ENCODE data around the gene HMGB2.

Gene HMGB2

DNA sequence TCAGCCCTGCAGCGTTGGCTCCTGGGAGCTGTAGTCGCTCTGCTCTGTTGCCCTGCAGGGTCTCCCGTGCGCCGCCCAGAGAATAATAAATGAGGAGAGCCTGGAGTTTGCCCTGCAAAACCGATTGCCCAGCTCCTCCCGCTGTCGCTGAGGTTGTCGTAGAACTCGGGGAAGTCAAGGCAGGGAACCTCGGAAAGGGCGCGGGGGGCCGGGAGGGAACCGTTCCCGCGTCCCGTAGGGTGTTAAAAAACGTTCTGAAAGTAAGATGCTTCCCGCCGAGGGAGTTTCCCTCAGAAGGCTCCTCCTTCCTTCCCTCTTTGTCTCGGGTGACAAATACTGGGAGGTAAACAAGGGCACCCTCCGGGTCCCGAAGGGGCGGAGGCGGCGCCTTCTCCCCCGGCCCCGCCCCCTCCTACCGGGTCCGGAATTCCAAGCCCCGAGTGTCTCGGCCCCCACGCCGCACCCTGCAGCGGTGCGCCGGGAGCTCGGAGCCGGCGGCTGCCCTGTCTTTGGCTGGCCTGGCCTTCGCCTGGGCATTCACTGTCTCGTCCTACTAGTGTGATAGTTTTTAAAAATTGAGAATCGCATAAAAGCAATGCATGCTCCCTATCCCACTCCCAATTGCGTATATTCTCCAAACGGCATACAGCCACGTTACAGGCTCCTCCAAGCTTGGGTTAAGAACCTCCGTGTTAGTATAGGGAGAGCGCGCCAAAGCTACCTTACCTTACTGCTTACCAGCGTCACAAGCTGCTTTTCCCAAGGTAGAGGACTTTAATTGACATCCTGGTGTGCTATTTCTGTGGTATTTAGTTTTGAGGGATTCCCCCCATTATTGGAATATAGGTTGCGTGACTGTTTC lies 964 bp upstream of the HMGB2 start:
- DNase-seq (ENCODE audit: low read depth), result peak; percentile 92
- TF ChIP-seq, protein P1, sequence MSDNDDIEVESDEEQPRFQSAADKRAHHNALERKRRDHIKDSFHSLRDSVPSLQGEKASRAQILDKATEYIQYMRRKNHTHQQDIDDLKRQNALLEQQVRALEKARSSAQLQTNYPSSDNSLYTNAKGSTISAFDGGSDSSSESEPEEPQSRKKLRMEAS (IDR thresholded peaks at IDR 0.05; ENCODE audit: low read depth, low read length), result peak; percentile 62
- TF ChIP-seq POLR2A (IDR thresholded peaks at IDR 0.05; ENCODE audit: extremely low read depth, insufficient read length), result peak; percentile 57
- no peak for TF ChIP-seq CTCF (IDR thresholded peaks at IDR 0.05; ENCODE audit: low read depth, low read length)
- peak; percentile 57 for TF ChIP-seq MYC (IDR thresholded peaks at IDR 0.05; ENCODE audit: low read depth, low read length)
- peak overlapping the region; percentile 73 for H3K4me3 ChIP-seq (ENCODE audit: low read depth, low read length)

DNA sequence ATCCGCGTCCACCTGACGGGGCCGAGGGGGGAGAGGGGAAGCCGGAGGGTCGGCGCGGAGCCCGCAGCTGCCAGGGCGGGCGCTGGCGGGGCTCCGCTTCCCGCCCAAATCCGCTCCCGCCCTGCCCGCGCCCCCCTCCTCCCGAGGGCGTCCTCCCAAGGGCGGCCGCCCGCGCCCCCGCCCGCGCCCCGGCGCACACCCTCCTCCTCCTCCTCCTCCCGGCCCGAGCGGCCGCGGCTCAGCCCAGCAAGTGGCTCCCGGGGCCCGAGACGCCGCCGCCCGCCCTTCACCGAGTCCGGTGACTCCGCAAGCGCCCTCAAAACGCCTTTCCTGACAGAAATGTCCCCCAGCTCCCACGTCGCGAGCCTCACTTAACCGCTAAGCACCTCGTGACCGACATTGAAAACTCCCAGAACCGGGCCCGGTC lies 487 bp downstream of the HMGB2 start:
- TF ChIP-seq MYC (IDR thresholded peaks at IDR 0.05; ENCODE audit: low read depth, low read length) (no peak), CTCF (IDR thresholded peaks at IDR 0.05; ENCODE audit: low read depth, low read length) (no peak), POLR2A (IDR thresholded peaks at IDR 0.05; ENCODE audit: extremely low read depth, insufficient read length) (no peak)
- TF ChIP-seq, protein P1 (IDR thresholded peaks at IDR 0.05; ENCODE audit: low read depth, low read length), result no peak
- DNase-seq (ENCODE audit: low read depth), result peak; percentile 70
- H3K4me3 ChIP-seq (ENCODE audit: low read depth, low read length), result peak overlapping the region; percentile 99

DNA sequence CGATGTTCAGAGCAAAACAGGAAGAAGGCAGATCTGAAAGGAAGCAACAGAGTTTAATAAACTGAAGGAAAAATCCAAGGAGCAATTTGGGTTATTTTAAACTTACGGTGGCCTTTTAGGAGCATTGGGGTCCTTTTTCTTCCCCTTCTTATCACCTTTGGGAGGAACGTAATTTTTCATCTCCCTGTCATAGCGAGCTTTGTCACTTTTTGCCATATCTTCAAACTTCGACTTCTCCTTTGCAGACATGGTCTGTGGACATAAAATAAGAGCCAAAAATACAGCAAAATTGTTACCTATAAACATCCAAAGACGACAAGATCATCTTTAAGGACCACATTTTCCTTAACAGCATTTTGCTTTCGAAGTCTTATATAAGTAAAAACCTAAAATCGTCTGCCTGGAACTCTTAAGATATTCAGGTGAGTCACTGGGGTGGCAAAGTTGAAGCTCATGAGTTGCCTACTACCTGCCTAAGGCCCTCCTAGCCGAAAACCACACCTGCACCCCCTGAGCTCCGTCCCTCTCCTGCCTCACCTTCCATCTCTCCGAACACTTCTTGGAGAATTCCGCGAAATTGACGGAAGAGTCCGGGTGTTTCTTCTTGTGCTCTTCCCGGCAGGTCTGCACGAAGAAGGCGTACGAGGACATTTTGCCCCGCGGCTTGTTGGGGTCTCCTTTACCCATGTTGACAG lies 1.0 kb downstream of the HMGB2 start:
- peak overlapping the region; percentile 99 for H3K4me3 ChIP-seq (ENCODE audit: low read depth, low read length)
- no peak for DNase-seq (ENCODE audit: low read depth)
- TF ChIP-seq CTCF (IDR thresholded peaks at IDR 0.05; ENCODE audit: low read depth, low read length) (no peak), POLR2A (IDR thresholded peaks at IDR 0.05; ENCODE audit: extremely low read depth, insufficient read length) (no peak), MYC (IDR thresholded peaks at IDR 0.05; ENCODE audit: low read depth, low read length) (no peak)
- TF ChIP-seq, protein P1 (IDR thresholded peaks at IDR 0.05; ENCODE audit: low read depth, low read length), result no peak

- DNase-seq (ENCODE audit: low read depth), result peak; percentile 47
- H3K4me3 ChIP-seq (ENCODE audit: low read depth, low read length), result peak overlapping the region; percentile 99
- no peak for TF ChIP-seq CTCF (IDR thresholded peaks at IDR 0.05; ENCODE audit: low read depth, low read length)
- TF ChIP-seq, protein P1 (IDR thresholded peaks at IDR 0.05; ENCODE audit: low read depth, low read length), result no peak
- TF ChIP-seq MYC (IDR thresholded peaks at IDR 0.05; ENCODE audit: low read depth, low read length), result no peak
- TF ChIP-seq POLR2A (IDR thresholded peaks at IDR 0.05; ENCODE audit: extremely low read depth, insufficient read length), result no peak
Observed at GRCh38 chr4:173332021-173332487, 2.1 kb downstream of the HMGB2 start.

DNA sequence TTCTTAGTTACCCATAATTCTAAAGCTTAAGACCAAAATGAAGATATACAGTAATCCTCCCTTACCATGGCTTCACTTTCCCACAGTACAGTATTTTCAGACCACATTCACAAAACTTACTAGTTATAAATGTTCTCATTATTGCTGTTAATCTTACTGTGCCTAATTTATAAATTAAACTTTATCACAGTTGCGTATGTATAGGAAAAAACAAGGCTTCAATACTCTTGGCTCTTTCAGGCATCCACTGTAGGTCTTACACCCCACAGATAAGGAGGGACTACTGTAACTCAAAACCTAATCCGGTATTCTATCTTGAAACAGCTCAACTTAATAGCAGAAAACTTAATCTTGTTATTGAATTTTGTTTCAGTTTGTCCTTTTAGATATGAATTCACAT lies 3.6 kb downstream of the HMGB2 start:
- no peak for DNase-seq (ENCODE audit: low read depth)
- H3K4me3 ChIP-seq (ENCODE audit: low read depth, low read length), result peak overlapping the region; percentile 26
- no peak for TF ChIP-seq CTCF (IDR thresholded peaks at IDR 0.05; ENCODE audit: low read depth, low read length)
- no peak for TF ChIP-seq MYC (IDR thresholded peaks at IDR 0.05; ENCODE audit: low read depth, low read length)
- TF ChIP-seq, protein P1 (IDR thresholded peaks at IDR 0.05; ENCODE audit: low read depth, low read length), result no peak
- no peak for TF ChIP-seq POLR2A (IDR thresholded peaks at IDR 0.05; ENCODE audit: extremely low read depth, insufficient read length)
